Measurements from ENCODE around the gene PTPN22.

PTPN22 gene

DNA sequence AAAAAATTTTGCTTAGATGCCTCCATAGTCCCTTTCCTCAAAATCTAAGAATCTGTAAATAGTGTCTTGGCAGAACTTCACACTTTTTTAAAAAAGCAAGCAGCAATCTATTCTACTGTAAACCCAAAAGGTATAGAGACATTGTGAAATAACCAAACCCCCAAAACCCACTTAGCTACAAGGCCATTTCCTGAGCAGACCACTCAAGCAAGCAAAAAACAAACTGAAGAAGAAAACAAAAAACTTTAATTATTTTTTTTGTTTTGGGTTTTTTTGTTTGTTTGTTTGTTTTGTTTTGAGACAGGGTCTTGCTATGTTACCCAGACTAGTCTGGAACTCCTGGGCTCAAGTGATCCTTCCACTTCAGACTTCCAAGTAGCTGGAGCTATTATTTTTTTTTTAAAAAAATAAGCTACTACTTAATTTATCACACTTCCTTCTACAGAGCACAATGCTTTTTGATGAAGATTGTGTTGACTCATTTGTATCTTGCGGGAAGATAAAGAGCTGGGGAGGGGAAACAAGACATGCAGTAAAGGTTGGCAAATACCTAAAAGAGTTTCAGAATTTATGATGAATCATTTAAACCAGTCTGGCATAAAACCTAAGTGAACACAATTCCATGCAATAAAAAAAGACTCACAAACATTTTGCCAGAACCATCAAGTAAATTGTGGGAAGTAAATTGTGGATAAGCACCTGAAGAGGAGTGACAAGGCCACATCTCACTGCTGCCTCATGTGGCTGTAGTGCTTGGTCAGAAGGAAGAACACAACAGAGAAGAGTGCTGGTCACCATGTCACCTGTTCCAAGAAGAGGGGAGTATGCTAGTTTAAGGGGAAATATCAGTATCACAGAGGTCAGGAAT is 2.7 kb upstream of the PTPN22 start:
- Histone ChIP-seq H4K20me1 (ENCODE audit: insufficient read depth, low read length) (no peaks in the 10 kb centered on the region), H3K4me2 (ENCODE audit: insufficient read depth, low read length) (no peak overlapping the region), H3K27ac (ENCODE audit: low read length) (no peak overlapping the region), H3K79me2 (ENCODE audit: insufficient read depth, low read length) (peaks cover 22% of the 10 kb centered on the region), H2AFZ (ENCODE audit: low read depth, low read length) (peak overlapping the region; percentile 15; the same call in 1 of the 2 replicates), H3K27me3 (ENCODE audit: insufficient read depth, low read length, poor library complexity) (no peaks in the 10 kb centered on the region), H3K9me3 (ENCODE audit: insufficient read depth, low read length, severe bottlenecking) (no peaks in the 10 kb centered on the region), H3K36me3 (ENCODE audit: insufficient read depth, low read length) (no peaks in the 10 kb centered on the region), H3K4me3 (ENCODE audit: low read depth in 1 of 2, low read length in 2 of 2) (no peak overlapping the region), H3K9ac (ENCODE audit: low read depth, low read length) (no peak overlapping the region), H3K4me1 (ENCODE audit: insufficient read depth, low read length) (peaks cover 60% of the 10 kb centered on the region)
- TF ChIP-seq EZH2 (IDR thresholded peaks at IDR 0.05; ENCODE audit: borderline replicate concordance, low read depth, low read length, severe bottlenecking) = no peak
- TF ChIP-seq, protein P1, sequence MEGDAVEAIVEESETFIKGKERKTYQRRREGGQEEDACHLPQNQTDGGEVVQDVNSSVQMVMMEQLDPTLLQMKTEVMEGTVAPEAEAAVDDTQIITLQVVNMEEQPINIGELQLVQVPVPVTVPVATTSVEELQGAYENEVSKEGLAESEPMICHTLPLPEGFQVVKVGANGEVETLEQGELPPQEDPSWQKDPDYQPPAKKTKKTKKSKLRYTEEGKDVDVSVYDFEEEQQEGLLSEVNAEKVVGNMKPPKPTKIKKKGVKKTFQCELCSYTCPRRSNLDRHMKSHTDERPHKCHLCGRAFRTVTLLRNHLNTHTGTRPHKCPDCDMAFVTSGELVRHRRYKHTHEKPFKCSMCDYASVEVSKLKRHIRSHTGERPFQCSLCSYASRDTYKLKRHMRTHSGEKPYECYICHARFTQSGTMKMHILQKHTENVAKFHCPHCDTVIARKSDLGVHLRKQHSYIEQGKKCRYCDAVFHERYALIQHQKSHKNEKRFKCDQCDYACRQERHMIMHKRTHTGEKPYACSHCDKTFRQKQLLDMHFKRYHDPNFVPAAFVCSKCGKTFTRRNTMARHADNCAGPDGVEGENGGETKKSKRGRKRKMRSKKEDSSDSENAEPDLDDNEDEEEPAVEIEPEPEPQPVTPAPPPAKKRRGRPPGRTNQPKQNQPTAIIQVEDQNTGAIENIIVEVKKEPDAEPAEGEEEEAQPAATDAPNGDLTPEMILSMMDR (IDR thresholded peaks at IDR 0.05; ENCODE audit: borderline replicate concordance, extremely low read depth, low read length, poor library complexity, severe bottlenecking) = peak; percentile 40
- DNase-seq (no peak), ATAC-seq (ENCODE audit: insufficient read depth, low read depth) (no peak)

- Histone ChIP-seq H3K27ac (ENCODE audit: low read length) (peak overlapping the region; percentile 90), H3K79me2 (ENCODE audit: insufficient read depth, low read length) (peaks cover 36% of the 10 kb centered on the region), H2AFZ (ENCODE audit: low read depth, low read length) (peak overlapping the region; percentile 83), H3K9ac (ENCODE audit: low read depth, low read length) (peak overlapping the region; percentile 69), H3K36me3 (ENCODE audit: insufficient read depth, low read length) (no peaks in the 10 kb centered on the region), H3K4me2 (ENCODE audit: insufficient read depth, low read length) (peak overlapping the region; percentile 74), H3K27me3 (ENCODE audit: insufficient read depth, low read length, poor library complexity) (no peaks in the 10 kb centered on the region), H3K4me1 (ENCODE audit: insufficient read depth, low read length) (peaks cover 66% of the 10 kb centered on the region), H3K9me3 (ENCODE audit: insufficient read depth, low read length, severe bottlenecking) (no peaks in the 10 kb centered on the region), H4K20me1 (ENCODE audit: insufficient read depth, low read length) (no peaks in the 10 kb centered on the region), H3K4me3 (ENCODE audit: low read depth in 1 of 2, low read length in 2 of 2) (peak overlapping the region in 1 of 2 experiments; percentile 62; a peak in 2 of 4 replicates)
- ATAC-seq (ENCODE audit: insufficient read depth, low read depth) = peak; percentile 18
- TF ChIP-seq, protein P1 (IDR thresholded peaks at IDR 0.05; ENCODE audit: borderline replicate concordance, extremely low read depth, low read length, poor library complexity, severe bottlenecking) = no peak
- TF ChIP-seq EZH2 (IDR thresholded peaks at IDR 0.05; ENCODE audit: borderline replicate concordance, low read depth, low read length, severe bottlenecking) = no peak
- DNase-seq = peak; percentile 29
These were observed 865 bp upstream of the PTPN22 start for GRCh38 chr1:113872219-113872935.

DNA sequence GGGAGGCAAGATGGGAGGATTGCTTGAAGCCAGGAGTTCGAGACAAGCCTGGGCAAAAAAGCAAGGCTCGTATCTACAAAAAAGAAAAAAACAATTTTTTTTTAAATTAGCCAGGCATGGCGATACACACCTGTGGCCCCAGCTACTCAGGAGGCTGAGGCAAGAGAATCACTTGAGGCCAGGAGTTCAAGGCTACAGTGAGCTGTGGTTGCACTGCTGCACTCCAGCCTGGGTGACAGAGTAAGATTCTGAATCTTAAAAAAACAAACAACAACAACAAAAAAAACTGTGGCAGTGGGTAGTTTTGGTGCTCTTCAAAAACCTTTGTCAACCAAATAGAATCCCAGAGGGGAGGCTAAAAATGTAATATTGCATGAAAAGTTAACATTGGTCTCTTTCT is 734 bp downstream of the PTPN22 start:
- peak overlapping the region; percentile 90 for H3K27ac ChIP-seq (ENCODE audit: low read length)
- H3K4me1 ChIP-seq (ENCODE audit: insufficient read depth, low read length) = peaks cover 66% of the 10 kb centered on the region
- H3K9me3 ChIP-seq (ENCODE audit: insufficient read depth, low read length, severe bottlenecking) = no peaks in the 10 kb centered on the region
- DNase-seq = peak; percentile 45
- peak overlapping the region; percentile 50 to 62; a peak in 3 of 4 replicates for H3K4me3 ChIP-seq (ENCODE audit: low read depth in 1 of 2, low read length in 2 of 2)
- ATAC-seq (ENCODE audit: insufficient read depth, low read depth) = no peak
- peaks cover 46% of the 10 kb centered on the region for H3K79me2 ChIP-seq (ENCODE audit: insufficient read depth, low read length)
- no peaks in the 10 kb centered on the region for H3K36me3 ChIP-seq (ENCODE audit: insufficient read depth, low read length)
- no peak overlapping the region for H2AFZ ChIP-seq (ENCODE audit: low read depth, low read length)
- H3K4me2 ChIP-seq (ENCODE audit: insufficient read depth, low read length) = peak overlapping the region; percentile 74
- TF ChIP-seq EZH2 (IDR thresholded peaks at IDR 0.05; ENCODE audit: borderline replicate concordance, low read depth, low read length, severe bottlenecking) = no peak
- TF ChIP-seq, protein P1 (IDR thresholded peaks at IDR 0.05; ENCODE audit: borderline replicate concordance, extremely low read depth, low read length, poor library complexity, severe bottlenecking) = no peak
- no peaks in the 10 kb centered on the region for H3K27me3 ChIP-seq (ENCODE audit: insufficient read depth, low read length, poor library complexity)
- H4K20me1 ChIP-seq (ENCODE audit: insufficient read depth, low read length) = no peaks in the 10 kb centered on the region
- H3K9ac ChIP-seq (ENCODE audit: low read depth, low read length) = peak overlapping the region; percentile 69

All from DND-41 (cell line).